Gastrocnemius medialis (tissue), 4 donors: ENCODE data around the gene LMCD1. TPM values are rescaled to one million over a fixed set of nuclear protein-coding genes. Genes with fewer than 3 reads are reported as not detected.
A peak's percentile ranks its signal among the peaks of the same experiment; 100 is the strongest.

Experiments
- ATAC-seq, 2 donors: fragments of 150-250 bp; one replicate each; pipeline ENCODE4 v1.9.1; 2016
- DNase-seq, 2 donors: peaks; one replicate each; pipeline ENCODE4 v3.0.0-alpha.2; 2019
- H3K27ac ChIP-seq, 4 donors: fragments of 200-600 bp; sonication (generic); 1 replicate in 1 of 4; 2 replicates in 3 of 4; pipeline ENCODE4 v1.5.1; 2016 to 2018; ENCODE audit warnings: mild to moderate bottlenecking in 2 of 4, moderate library complexity in 1 of 4
- H3K27me3 ChIP-seq, 3 donors: fragments of 200-600 bp; sonication (generic) in 2 of 3; 1 replicate in 1 of 3; 2 replicates in 2 of 3; pipeline versions ENCODE4 v1.5.1 to v1.6.0; 2016 to 2019; ENCODE audit warnings: mild to moderate bottlenecking in 1 of 3, moderate library complexity in 1 of 3
- H3K36me3 ChIP-seq, 2 donors: fragments of 200-600 bp; sonication (generic) in 1 of 2; one replicate each; pipeline ENCODE4 v1.5.1; 2017 to 2018
- H3K4me1 ChIP-seq, 2 donors: fragments of 200-600 bp; sonication (generic) in 1 of 2; one replicate each; pipeline ENCODE4 v1.5.1; 2016 to 2017; ENCODE audit warnings: mild to moderate bottlenecking in 2 of 2
- H3K4me3 ChIP-seq, 4 donors: fragments of 200-600 bp; sonication (generic) in 3 of 4; 1 replicate in 1 of 4; 2 replicates in 3 of 4; pipeline ENCODE4 v1.5.1; 2016 to 2019; ENCODE audit warnings: mild to moderate bottlenecking in 2 of 4
- H3K9me3 ChIP-seq, 3 donors: fragments of 200-600 bp; sonication (generic) in 2 of 3; 1 replicate in 1 of 3; 2 replicates in 2 of 3; pipeline ENCODE4 v1.5.1; 2016 to 2019
- CTCF ChIP-seq, 5 experiments: fragments of 450-650 bp in 3 of 5; fragments of 200-600 bp in 2 of 5; sonication (generic) in 2 of 5; IDR thresholded peaks in 4 of 5; conservative IDR thresholded peaks in 1 of 5; 1 replicate in 4 of 5; 2 replicates in 1 of 5; pipeline ENCODE4 v1.5.1; 2016 to 2019; ENCODE audit warnings: antibody characterized with exemption in 5 of 5, mild to moderate bottlenecking in 3 of 5, moderate library complexity in 3 of 5
- POLR2A ChIP-seq, 2 donors: fragments of 450-650 bp; IDR thresholded peaks; one replicate each; pipeline ENCODE4 v1.6.1; 2017; ENCODE audit warnings: antibody characterized with exemption in 2 of 2, mild to moderate bottlenecking in 2 of 2, moderate library complexity in 2 of 2
- in situ Hi-C, 4 donors: fragments of 200-750 bp; cut with MboI; loops; one replicate each; pipeline versions ENCODE4 v1.15.0 to v1.8.0; 2017; ENCODE audit warnings: low sequenced_read_pairs in 4 of 4
- intact Hi-C: fragments of 100-400 bp; cut with DNase I; formaldehyde crosslinking; loops from one replicate; pipeline ENCODE4 v1.15.1; 2023; ENCODE audit warnings: low total_unique reads
- total RNA-seq, 4 donors: library from RNA; depleted of rRNA; stranded (reverse); fragments of >200 nt; gene quantifications; one replicate each; pipeline versions ENCODE4 v1.1.0 to v1.2.3, GENCODE V29; 2016

Gene LMCD1
- total RNA-seq, 4 donors from 2014 or later: 96.0 to 581 (median 167) TPM

GRCh38 chr3:8621872-8622271 lies 120.2 kb downstream of the LMCD1 start:
- intact Hi-C loops: no loop called here

GRCh38 chr3:8622873-8623691 lies 121.5 kb downstream of the LMCD1 start:
- in situ Hi-C loops (loop anchor here in 1 of 4 donors (5.0 kb wide), 1 partner anchor 181 kb away; no protein-coding TSS in a partner anchor), intact Hi-C loops (loop anchor here (1.0 kb wide), 2 partner anchors 142 to 181 kb away; no protein-coding TSS in a partner anchor)
- no peak overlapping the region for H3K27ac ChIP-seq
- peaks cover 11 to 12% of the 10 kb centered on the region in 2 donors for H3K4me1 ChIP-seq
- peak overlapping the region in 1 of 4 donors; percentile 4 for H3K4me3 ChIP-seq
- H3K9me3 ChIP-seq: no peaks in the 10 kb centered on the region
- H3K36me3 ChIP-seq: no peaks in the 10 kb centered on the region
- DNase-seq: peak; percentile 27 to 55
- no peaks in the 10 kb centered on the region for H3K27me3 ChIP-seq
- TF ChIP-seq CTCF (IDR thresholded peaks at IDR 0.05 in 4 of 5, conservative IDR thresholded peaks at IDR 0.05 in 1 of 5) (peak; percentile 86 to 95 (median 92)), POLR2A (IDR thresholded peaks at IDR 0.05) (no peak)
- peak; percentile 77 to 81 for ATAC-seq

More at GRCh38 chr3:8621872-8622271, 120.2 kb downstream of the LMCD1 start:
- peak overlapping the region in 1 of 4 donors; percentile 13 for H3K27ac ChIP-seq
- peaks cover 11 to 12% of the 10 kb centered on the region in 2 donors for H3K4me1 ChIP-seq
- DNase-seq (peak in 1 of 2 donors; percentile 54), ATAC-seq (peak; percentile 36 to 47)
- in situ Hi-C loops: loop anchor here in 1 of 4 donors (5.0 kb wide), 1 partner anchor 180 kb away; no protein-coding TSS in a partner anchor
- no peaks in the 10 kb centered on the region for H3K9me3 ChIP-seq
- no peak overlapping the region for H3K4me3 ChIP-seq
- TF ChIP-seq CTCF (IDR thresholded peaks at IDR 0.05 in 4 of 5, conservative IDR thresholded peaks at IDR 0.05 in 1 of 5) (no peak), POLR2A (IDR thresholded peaks at IDR 0.05) (no peak)
- no peaks in the 10 kb centered on the region for H3K36me3 ChIP-seq
- H3K27me3 ChIP-seq: no peaks in the 10 kb centered on the region

- ATAC-seq: no peak
- TF ChIP-seq POLR2A (IDR thresholded peaks at IDR 0.05) (no peak), CTCF (IDR thresholded peaks at IDR 0.05 in 4 of 5, conservative IDR thresholded peaks at IDR 0.05 in 1 of 5) (no peak)
Measured at GRCh38 chr3:8623741-8624140, 122.1 kb downstream of the LMCD1 start.

More at GRCh38 chr3:8623741-8624140, 122.1 kb downstream of the LMCD1 start:
- DNase-seq: no peak
- H3K4me3 ChIP-seq: no peak overlapping the region
- peaks cover 11 to 12% of the 10 kb centered on the region in 2 donors for H3K4me1 ChIP-seq
- no peak overlapping the region for H3K27ac ChIP-seq
- H3K36me3 ChIP-seq: no peaks in the 10 kb centered on the region
- in situ Hi-C loops (loop anchor here in 1 of 4 donors (5.0 kb wide), 1 partner anchor 181 kb away; no protein-coding TSS in a partner anchor), intact Hi-C loops (loop anchor here (1.0 kb wide), 2 partner anchors 142 to 181 kb away; no protein-coding TSS in a partner anchor)
- H3K27me3 ChIP-seq: no peaks in the 10 kb centered on the region
- no peaks in the 10 kb centered on the region for H3K9me3 ChIP-seq

Other genes with a start within 250 kb of the LMCD1 start
- under 1 TPM in 2 of 4 donors, not detected in 2; 0.15 to 0.33 TPM for gene SSUH2, start 143.0 kb downstream of the LMCD1 start, total RNA-seq
- 10 to 100 TPM; 12.0 to 19.7 (median 14.3) TPM for gene CAV3, start 232.0 kb downstream of the LMCD1 start, total RNA-seq